ENCODE data around the gene MRGPRE.

Gene MRGPRE

DNA sequence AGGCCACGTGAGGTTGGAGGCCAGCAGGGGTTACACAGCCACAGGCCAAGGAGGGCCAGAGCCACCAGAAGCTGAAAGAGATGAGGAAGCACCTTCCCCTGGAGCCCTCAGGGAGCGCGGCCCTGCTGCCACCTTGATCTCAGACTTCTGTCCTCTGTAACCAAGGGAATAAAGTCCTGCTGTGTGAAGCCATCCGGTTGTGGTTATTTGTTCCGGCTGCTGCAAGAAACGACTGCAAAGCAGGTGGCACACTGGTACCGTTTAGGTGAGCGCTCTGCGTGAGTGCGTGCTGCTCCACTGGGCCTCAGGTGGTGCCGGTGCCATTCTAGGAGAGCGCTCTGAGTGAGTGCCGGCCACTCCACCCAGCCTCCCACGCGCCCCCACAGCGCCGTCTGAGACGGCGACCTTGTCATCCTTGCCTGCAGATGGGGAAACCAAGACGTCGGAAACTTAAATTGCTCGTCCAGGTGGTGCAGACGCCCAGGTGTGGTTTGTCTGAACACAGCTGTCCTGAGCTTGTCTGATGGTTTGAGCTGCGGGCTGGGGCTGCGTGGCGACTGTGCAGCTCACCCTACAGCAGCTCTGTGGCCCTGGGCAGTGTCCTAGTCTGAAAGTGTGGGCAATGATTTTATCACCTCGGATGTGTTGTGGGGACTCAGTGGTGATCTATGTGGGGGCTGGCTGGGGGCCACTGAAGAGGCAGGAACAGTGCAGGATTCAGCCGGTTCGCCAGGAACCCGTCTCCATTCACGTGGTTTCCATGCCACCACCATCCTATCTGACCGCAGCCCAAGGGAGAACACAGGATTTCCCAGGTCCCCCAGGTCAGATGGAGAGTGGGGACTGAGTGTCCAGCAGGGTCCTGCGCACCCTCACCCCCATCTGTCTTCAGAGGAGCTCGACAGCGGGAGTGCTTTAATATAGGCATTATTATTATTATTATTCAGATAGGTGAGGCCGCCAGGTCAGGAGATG is 9.0 kb downstream of the MRGPRE start:
- H3K27ac ChIP-seq = no peak overlapping the region
- intact Hi-C loops (cut with DNase I; ENCODE audit: low total_unique reads) = loop anchor here (5.0 kb wide), 1 partner anchor 186 kb away; no protein-coding TSS in a partner anchor
- H3K4me3 ChIP-seq = no peak overlapping the region
- H3K9me3 ChIP-seq = no peaks in the 10 kb centered on the region
- peak in 1 of 2 donors; percentile 60 for DNase-seq
- TF ChIP-seq, protein P1, sequence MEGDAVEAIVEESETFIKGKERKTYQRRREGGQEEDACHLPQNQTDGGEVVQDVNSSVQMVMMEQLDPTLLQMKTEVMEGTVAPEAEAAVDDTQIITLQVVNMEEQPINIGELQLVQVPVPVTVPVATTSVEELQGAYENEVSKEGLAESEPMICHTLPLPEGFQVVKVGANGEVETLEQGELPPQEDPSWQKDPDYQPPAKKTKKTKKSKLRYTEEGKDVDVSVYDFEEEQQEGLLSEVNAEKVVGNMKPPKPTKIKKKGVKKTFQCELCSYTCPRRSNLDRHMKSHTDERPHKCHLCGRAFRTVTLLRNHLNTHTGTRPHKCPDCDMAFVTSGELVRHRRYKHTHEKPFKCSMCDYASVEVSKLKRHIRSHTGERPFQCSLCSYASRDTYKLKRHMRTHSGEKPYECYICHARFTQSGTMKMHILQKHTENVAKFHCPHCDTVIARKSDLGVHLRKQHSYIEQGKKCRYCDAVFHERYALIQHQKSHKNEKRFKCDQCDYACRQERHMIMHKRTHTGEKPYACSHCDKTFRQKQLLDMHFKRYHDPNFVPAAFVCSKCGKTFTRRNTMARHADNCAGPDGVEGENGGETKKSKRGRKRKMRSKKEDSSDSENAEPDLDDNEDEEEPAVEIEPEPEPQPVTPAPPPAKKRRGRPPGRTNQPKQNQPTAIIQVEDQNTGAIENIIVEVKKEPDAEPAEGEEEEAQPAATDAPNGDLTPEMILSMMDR (IDR thresholded peaks at IDR 0.05) = no peak
- peaks cover 0 to 9% (median 3%) of the 10 kb centered on the region in 4 donors for H3K4me1 ChIP-seq
- no peaks in the 10 kb centered on the region for H3K36me3 ChIP-seq
- H3K27me3 ChIP-seq = peaks cover 0 to 91% of the 10 kb centered on the region in 2 donors

DNA sequence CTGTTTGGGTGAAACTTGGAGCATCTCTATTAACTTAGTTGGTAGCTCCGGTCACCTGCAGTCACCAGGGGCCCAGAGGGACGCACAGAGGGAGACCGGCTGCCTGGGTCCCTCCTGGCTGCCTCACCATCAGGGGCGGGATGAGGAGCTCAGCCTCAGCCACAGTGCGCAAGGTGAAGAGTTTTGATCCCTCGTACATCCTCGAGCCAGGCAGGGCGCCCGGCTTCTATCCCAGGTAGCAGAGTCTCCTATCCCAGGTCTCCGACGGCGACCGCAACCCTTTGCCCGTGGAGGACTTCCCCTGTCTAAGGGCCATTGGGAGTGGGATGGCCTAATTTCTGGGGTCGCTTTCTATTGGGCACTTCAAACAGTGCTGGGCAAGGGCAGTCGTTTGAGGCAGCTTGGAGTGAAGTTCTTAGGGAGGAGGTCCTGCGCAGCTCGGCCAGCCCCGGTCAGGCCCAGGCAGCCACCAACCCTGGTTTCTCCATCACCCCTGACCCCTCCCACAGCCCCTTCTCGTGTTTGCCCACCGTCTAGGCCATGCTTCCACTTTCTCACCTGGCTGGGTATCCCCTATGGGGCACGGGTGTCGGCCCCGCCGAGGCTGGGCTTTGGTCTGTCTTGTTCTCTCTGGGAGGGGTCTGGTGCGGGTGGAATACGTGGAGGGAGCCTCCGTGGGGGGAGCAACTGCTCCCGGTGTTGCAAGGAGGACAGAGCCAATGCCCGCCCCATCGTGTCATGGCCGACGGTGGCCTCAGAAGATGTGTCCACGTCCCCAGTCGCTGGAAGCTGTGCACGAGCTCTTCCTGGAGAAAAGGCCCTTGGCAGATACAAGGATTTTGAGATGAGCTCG is 10.0 kb downstream of the MRGPRE start:
- Histone ChIP-seq H3K9me3 (no peaks in the 10 kb centered on the region), H3K4me1 (peaks cover 0 to 10% (median 4%) of the 10 kb centered on the region in 4 donors), H3K36me3 (no peaks in the 10 kb centered on the region), H3K4me3 (no peak overlapping the region), H3K27me3 (peaks cover 0 to 90% of the 10 kb centered on the region in 2 donors), H3K27ac (no peak overlapping the region)
- TF ChIP-seq, protein P1 (IDR thresholded peaks at IDR 0.05) = no peak
- intact Hi-C loops (cut with DNase I; ENCODE audit: low total_unique reads) = loop anchor here (5.0 kb wide), 1 partner anchor 185 kb away; no protein-coding TSS in a partner anchor
- DNase-seq = no peak

DNA sequence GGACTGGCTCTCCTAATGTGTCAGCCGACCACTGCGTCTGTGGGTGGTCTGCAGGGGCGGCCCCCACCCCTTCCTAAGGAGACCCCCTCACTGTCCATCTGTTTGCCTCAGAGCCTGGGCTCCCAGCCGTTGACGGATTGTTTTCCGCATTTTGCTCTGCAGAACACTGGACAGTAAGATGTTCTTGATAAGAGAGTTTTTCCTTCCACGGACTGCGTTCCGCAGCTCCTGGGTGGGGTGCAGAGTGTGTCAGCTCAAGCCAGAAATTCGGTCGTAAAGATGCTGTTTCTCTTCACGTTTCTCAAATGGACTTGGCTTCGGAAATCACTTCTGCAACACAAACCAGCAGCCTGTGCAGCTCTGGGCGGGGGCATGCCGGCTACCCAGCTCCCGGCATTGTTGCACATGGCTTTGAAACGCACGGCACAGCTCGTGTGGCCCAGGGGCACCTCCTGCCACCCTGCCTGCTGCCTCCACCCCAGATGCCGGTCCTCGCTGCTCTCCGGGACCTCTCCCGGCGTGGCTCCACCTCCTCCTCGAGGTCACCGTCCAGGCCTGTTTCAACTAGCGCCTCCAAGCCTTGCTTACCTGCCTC is 10.7 kb downstream of the MRGPRE start:
- peak in 1 of 2 donors; percentile 18 for DNase-seq
- TF ChIP-seq, protein P1 (IDR thresholded peaks at IDR 0.05) = no peak
- Histone ChIP-seq H3K36me3 (no peaks in the 10 kb centered on the region), H3K4me1 (peaks cover 0 to 14% (median 6%) of the 10 kb centered on the region in 4 donors), H3K4me3 (no peak overlapping the region), H3K9me3 (no peaks in the 10 kb centered on the region), H3K27me3 (peaks cover 0 to 88% of the 10 kb centered on the region in 2 donors), H3K27ac (no peak overlapping the region)
- intact Hi-C loops (cut with DNase I; ENCODE audit: low total_unique reads) = loop anchor here (5.0 kb wide), 1 partner anchor 184 kb away; no protein-coding TSS in a partner anchor

DNA sequence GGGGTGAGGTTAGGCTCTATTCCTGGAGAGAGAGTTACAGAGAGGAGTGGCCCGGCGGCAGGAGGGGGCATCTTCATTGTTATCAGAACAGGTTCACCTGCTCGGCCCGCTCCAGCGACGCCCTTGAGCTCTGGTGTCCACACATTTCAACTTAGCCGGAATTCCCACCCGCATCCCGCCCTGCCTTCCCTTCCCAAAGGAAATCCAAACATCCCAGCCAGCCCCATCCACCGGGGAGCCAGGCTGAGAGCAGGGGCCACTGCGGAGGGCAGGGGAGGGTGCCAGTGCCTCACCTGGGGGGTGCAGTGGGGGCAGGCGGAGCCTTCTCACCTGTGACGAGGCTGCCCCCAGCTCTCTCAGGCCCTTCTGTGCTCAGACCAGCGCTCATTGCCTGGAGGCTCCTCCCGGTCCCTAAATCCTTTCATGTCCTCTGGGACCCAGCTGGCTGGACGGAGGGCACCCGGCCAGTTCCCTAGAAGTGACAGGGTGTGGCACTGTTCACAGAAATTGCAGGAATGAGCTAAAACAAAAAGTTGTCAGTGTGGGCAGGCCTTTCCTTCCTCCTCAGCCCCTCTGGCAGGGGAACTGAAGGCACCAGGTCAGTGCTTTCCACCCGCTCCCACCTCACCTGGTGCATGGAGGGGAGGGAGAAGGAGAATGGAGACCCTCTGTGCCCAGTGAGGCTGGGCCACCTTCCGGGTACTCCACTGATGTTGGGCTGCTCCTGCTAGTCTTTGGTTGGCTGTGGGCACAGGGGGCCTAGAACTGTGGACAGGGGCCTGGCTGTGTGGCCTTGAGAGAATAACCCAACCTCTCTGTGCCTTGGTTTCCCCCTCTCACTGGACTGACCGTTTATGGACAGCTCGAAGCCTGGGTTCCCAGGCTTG is 11.5 kb downstream of the MRGPRE start:
- TF ChIP-seq, protein P1 (IDR thresholded peaks at IDR 0.05) = no peak
- intact Hi-C loops (cut with DNase I; ENCODE audit: low total_unique reads) = loop anchor here (5.0 kb wide), 1 partner anchor 183 kb away; no protein-coding TSS in a partner anchor
- peak; percentile 20 to 65 for DNase-seq
- H3K9me3 ChIP-seq = no peaks in the 10 kb centered on the region
- H3K4me3 ChIP-seq = no peak overlapping the region
- H3K4me1 ChIP-seq = peaks cover 0 to 14% (median 6%) of the 10 kb centered on the region in 4 donors
- no peak overlapping the region for H3K27ac ChIP-seq
- H3K36me3 ChIP-seq = no peaks in the 10 kb centered on the region
- peaks cover 0 to 91% of the 10 kb centered on the region in 2 donors for H3K27me3 ChIP-seq
